Activated B cell treated with CpG ODN at 0.5 μM for 24 hours (primary cell): Measurements from ENCODE around the gene TTYH1. TPM values are rescaled to one million over a fixed set of nuclear protein-coding genes. Genes with fewer than 3 reads are reported as not detected.

ENCODE experiments used
- ATAC-seq: fragments of 200-7000 bp; cut with Tn5 transposase; one replicate; pipeline ENCODE4 v1.10.0; 2021; ENCODE audit warnings: low read depth, mild to moderate bottlenecking, moderate library complexity
- CTCF ChIA-PET: fragments of 350-600 bp; sonication (Branson Sonifier 250); formaldehyde crosslinking; loops from one replicate; lab custom pipeline; 2021; ENCODE audit warnings: antibody characterized with exemption; lab: Charles Lee
- POLR2A ChIA-PET: fragments of 350-600 bp; sonication (Branson Sonifier 250); formaldehyde crosslinking; loops from one replicate; lab custom pipeline; 2021; ENCODE audit warnings: antibody characterized with exemption; lab: Charles Lee
- DNase-seq: peaks from one replicate; pipeline ENCODE4 v3.0.0; 2022
- H3K27ac Mint-ChIP-seq: one replicate; pipeline ENCODE4 v1.8.0; 2020; ENCODE audit warnings: mixed read lengths
- H3K27me3 Mint-ChIP-seq: one replicate; pipeline ENCODE4 v1.8.0; 2021; ENCODE audit warnings: mixed read lengths
- H3K36me3 Mint-ChIP-seq: one replicate; pipeline ENCODE4 v1.8.0; 2021; ENCODE audit warnings: low read depth, mixed read lengths
- H3K4me1 Mint-ChIP-seq: one replicate; pipeline ENCODE4 v1.8.0; 2021; ENCODE audit warnings: mixed read lengths
- H3K4me3 Mint-ChIP-seq: one replicate; pipeline ENCODE4 v1.8.0; 2020; ENCODE audit warnings: mild to moderate bottlenecking, mixed read lengths
- H3K9me3 Mint-ChIP-seq: one replicate; pipeline ENCODE4 v1.8.0; 2020; ENCODE audit warnings: mixed read lengths
- CTCF ChIP-seq: fragments of 200-600 bp; IDR thresholded peaks from one replicate; pipeline ENCODE4 v1.8.0; 2022; ENCODE audit warnings: antibody characterized with exemption, mild to moderate bottlenecking
- intact Hi-C: fragments of 100-400 bp; cut with micrococcal nuclease; formaldehyde crosslinking; loops from one replicate; pipeline ENCODE4 v1.15.1; 2024
- total RNA-seq: library from RNA; stranded (reverse); gene quantifications from 2 replicates; pipeline ENCODE4 v1.2.3, GENCODE V29; 2022

Gene TTYH1
- total RNA-seq, 1 donor from 2014 or later = not detected

GRCh38 chr19:54399189-54399588, 16.1 kb upstream of the TTYH1 start:
- ATAC-seq (no peak), DNase-seq (no peak)
- TF ChIP-seq CTCF = no peak
- Mint-ChIP-seq H3K27me3 (peaks cover 9% of the 10 kb centered on the region), H3K36me3 (no peaks in the 10 kb centered on the region), H3K9me3 (no peaks in the 10 kb centered on the region), H3K4me1 (peaks cover 2% of the 10 kb centered on the region), H3K4me3 (no peak overlapping the region), H3K27ac (no peak overlapping the region)
- ChIA-PET CTCF (interaction anchor here (1.0 kb wide), 1 partner anchor 210 kb away, joined by 3 read pairs; the partner anchor contains the start of gene MBOAT7), POLR2A (no interaction called here)
- intact Hi-C loops = no loop called here

GRCh38 chr19:54400913-54401312, 14.4 kb upstream of the TTYH1 start:
- H3K27ac Mint-ChIP-seq = no peak overlapping the region
- no peak for DNase-seq
- H3K4me1 Mint-ChIP-seq = no peaks in the 10 kb centered on the region
- peaks cover 9% of the 10 kb centered on the region for H3K27me3 Mint-ChIP-seq
- intact Hi-C loops = no loop called here
- H3K9me3 Mint-ChIP-seq = no peaks in the 10 kb centered on the region
- no peak for ATAC-seq
- CTCF ChIA-PET = interaction anchor here (0.6 kb wide), 1 partner anchor 81 kb away, joined by 4 read pairs; no protein-coding TSS in a partner anchor
- H3K4me3 Mint-ChIP-seq = no peak overlapping the region
- POLR2A ChIA-PET = no interaction called here
- no peaks in the 10 kb centered on the region for H3K36me3 Mint-ChIP-seq
- TF ChIP-seq CTCF = no peak

GRCh38 chr19:54403054-54403453, 12.2 kb upstream of the TTYH1 start:
- Mint-ChIP-seq H3K27me3 (peaks cover 4% of the 10 kb centered on the region), H3K9me3 (no peaks in the 10 kb centered on the region), H3K4me1 (no peaks in the 10 kb centered on the region), H3K27ac (no peak overlapping the region), H3K36me3 (no peaks in the 10 kb centered on the region), H3K4me3 (no peak overlapping the region)
- ChIA-PET CTCF (interaction anchor here (1.2 kb wide), 1 partner anchor 12 kb away, joined by 4 read pairs; no protein-coding TSS in a partner anchor), POLR2A (no interaction called here)
- no peak for ATAC-seq
- intact Hi-C loops = no loop called here
- TF ChIP-seq CTCF = no peak
- no peak for DNase-seq

- Mint-ChIP-seq H3K27ac (no peak overlapping the region), H3K27me3 (peaks cover 5% of the 10 kb centered on the region), H3K4me1 (no peaks in the 10 kb centered on the region), H3K9me3 (no peaks in the 10 kb centered on the region), H3K4me3 (no peak overlapping the region), H3K36me3 (no peaks in the 10 kb centered on the region)
- no peak for ATAC-seq
- no peak for DNase-seq
- POLR2A ChIA-PET = interaction anchor here (0.6 kb wide), 1 partner anchor 231 kb away, joined by 3 read pairs; no protein-coding TSS in a partner anchor
- intact Hi-C loops = no loop called here
- CTCF ChIA-PET = no interaction called here
- no peak for TF ChIP-seq CTCF
Measured at GRCh38 chr19:54405628-54406027, 9.6 kb upstream of the TTYH1 start.

GRCh38 chr19:54407780-54408179, 7.5 kb upstream of the TTYH1 start:
- Mint-ChIP-seq H3K4me3 (no peak overlapping the region), H3K4me1 (no peaks in the 10 kb centered on the region), H3K9me3 (no peaks in the 10 kb centered on the region), H3K27ac (no peak overlapping the region), H3K36me3 (no peaks in the 10 kb centered on the region), H3K27me3 (peaks cover 14% of the 10 kb centered on the region)
- DNase-seq (no peak), ATAC-seq (no peak)
- ChIA-PET CTCF (interaction anchor here (1.1 kb wide), 1 partner anchor 16 kb away, joined by 3 read pairs; no protein-coding TSS in a partner anchor), POLR2A (no interaction called here)
- TF ChIP-seq CTCF = no peak
- intact Hi-C loops = no loop called here
